ENCODE results near the gene S100Z. TPM values are rescaled to one million over a fixed set of nuclear protein-coding genes. Genes with fewer than 3 reads are reported as not detected.
"Not testable (repeated sequence)": the region's sequence is repeated elsewhere in the genome, so short reads cannot be mapped to it uniquely, and the experiment has no call there.

S100Z gene
- total RNA-seq, 1 donor from 2014 or later, result 0.80 TPM

DNA sequence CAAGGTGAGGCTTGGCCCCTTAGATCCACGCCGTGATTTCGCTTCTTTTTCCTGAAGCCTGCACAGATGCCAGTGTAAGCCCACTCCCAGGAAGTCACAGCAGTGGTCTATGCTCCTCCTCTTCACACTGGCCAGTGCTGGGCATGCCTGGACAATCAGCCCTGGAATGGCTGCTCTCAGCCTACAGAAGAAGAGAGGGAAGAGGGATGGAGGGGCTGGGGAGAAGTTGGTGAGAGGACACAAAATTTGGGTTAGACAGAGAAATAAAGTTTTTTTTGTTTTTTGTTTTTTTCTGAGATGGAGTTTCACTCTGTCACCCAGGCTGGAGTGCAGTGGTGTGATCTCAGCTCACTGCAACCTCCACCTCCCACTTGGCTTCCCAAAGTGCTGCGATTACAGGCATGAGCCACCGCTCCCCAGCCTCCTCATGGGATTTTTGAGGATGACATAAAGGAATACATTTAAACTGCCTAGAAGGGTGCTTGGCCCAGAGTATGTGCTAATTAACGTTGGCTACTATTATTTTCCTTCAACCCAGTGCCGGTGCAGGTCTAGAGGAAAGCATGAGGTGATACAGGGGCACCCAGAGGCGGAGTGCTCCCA lies 830 bp downstream of the S100Z start:
- peaks cover 11% of the 10 kb centered on the region for H3K9me3 Mint-ChIP-seq
- H3K36me3 Mint-ChIP-seq, result no peaks in the 10 kb centered on the region
- peaks cover 8% of the 10 kb centered on the region for H3K4me1 Mint-ChIP-seq
- H3K27me3 Mint-ChIP-seq (ENCODE audit: low read depth), result no peaks in the 10 kb centered on the region
- no peak overlapping the region for H3K27ac Mint-ChIP-seq
- DNase-seq (ENCODE audit: low spot score in 2 of 2, unreplicated experiment in 2 of 2), result no peak
- TF ChIP-seq, protein P1, sequence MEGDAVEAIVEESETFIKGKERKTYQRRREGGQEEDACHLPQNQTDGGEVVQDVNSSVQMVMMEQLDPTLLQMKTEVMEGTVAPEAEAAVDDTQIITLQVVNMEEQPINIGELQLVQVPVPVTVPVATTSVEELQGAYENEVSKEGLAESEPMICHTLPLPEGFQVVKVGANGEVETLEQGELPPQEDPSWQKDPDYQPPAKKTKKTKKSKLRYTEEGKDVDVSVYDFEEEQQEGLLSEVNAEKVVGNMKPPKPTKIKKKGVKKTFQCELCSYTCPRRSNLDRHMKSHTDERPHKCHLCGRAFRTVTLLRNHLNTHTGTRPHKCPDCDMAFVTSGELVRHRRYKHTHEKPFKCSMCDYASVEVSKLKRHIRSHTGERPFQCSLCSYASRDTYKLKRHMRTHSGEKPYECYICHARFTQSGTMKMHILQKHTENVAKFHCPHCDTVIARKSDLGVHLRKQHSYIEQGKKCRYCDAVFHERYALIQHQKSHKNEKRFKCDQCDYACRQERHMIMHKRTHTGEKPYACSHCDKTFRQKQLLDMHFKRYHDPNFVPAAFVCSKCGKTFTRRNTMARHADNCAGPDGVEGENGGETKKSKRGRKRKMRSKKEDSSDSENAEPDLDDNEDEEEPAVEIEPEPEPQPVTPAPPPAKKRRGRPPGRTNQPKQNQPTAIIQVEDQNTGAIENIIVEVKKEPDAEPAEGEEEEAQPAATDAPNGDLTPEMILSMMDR (IDR thresholded peaks at IDR 0.05; ENCODE audit: unreplicated experiment), result no peak
- H3K4me3 Mint-ChIP-seq, result no peak overlapping the region

DNA sequence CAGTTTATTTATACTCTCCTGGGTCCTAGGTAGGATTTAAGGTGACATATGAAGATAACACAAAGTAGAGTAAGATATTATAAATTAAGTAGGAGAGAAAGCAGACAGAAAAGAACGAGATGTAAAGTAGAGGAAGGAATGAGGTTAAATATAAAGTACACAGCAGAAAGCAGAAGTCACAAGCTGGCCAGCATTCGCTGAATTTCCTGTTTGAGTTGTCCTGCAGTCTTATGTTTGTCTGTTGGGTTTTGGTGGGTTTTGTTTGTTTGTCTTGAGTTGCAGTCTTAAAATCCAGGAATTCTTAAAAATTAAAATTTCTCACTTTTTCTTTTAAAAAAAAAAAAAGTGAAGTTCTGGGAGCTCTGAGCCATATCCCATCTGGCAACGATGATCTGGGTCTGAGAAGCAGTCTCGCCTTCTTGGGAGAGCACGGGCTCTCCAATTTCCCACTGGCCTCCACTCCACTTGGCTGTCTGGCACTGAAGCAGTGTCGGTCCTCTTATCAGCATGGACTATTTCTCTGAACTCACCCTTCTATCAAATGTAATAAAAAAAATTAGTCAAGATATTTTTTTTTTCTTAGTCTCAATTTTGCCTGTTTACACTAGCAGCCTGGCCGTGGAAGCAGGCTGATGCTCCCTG lies 2.0 kb downstream of the S100Z start:
- Mint-ChIP-seq H3K9me3 (peaks cover 11% of the 10 kb centered on the region), H3K27me3 (ENCODE audit: low read depth) (no peaks in the 10 kb centered on the region), H3K36me3 (no peaks in the 10 kb centered on the region), H3K4me1 (peaks cover 8% of the 10 kb centered on the region), H3K27ac (no peak overlapping the region), H3K4me3 (no peak overlapping the region)
- DNase-seq (ENCODE audit: low spot score in 2 of 2, unreplicated experiment in 2 of 2), result no peak
- TF ChIP-seq, protein P1 (IDR thresholded peaks at IDR 0.05; ENCODE audit: unreplicated experiment), result no peak

DNA sequence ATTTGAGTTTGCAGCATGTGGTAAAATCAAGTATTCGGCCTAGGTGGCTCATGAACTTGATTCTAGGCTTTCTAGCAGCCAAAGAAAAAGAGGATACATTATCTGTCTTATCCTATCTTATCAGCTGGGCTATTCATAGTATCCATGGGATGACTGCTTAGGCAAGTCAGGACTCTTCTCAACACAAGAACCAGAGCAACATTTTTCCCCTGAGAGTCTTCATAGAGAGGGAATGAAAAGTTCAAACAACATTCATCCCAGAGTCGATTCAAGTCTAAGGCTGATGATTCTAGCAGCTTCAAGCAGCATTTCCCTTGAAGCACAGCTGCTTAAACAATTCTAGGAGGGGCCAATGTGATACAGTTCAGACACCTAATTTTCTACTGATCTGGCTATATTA lies 3.0 kb downstream of the S100Z start:
- no peaks in the 10 kb centered on the region for H3K27me3 Mint-ChIP-seq (ENCODE audit: low read depth)

DNA sequence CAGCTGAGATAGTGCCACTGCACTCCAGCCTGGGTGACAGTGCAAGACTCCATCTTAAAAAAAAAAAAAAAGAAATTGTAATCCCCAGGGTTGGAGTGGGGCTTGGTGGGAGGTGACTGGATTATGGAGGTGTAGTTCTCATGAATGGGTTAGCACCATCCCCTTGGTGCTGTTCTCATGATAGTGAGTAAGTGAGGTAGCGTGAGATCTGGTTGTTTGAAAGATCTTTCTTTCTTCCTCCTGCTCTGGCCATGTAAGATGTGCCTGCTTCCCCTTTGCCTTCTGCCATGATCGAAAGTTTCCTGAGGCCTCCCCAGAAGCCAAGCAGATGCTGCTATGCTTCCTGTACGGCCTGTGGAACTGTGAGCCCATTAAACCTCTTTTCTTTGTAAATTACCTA lies 3.9 kb downstream of the S100Z start:
- H3K4me1 Mint-ChIP-seq; H3K27ac Mint-ChIP-seq; DNase-seq (ENCODE audit: low spot score in 2 of 2, unreplicated experiment in 2 of 2); H3K27me3 Mint-ChIP-seq (ENCODE audit: low read depth); H3K4me3 Mint-ChIP-seq; H3K36me3 Mint-ChIP-seq: not testable (repeated sequence)
- peaks cover 11% of the 10 kb centered on the region for H3K9me3 Mint-ChIP-seq

More for the DNA sequence above, 3.0 kb downstream of the S100Z start:
- no peak for DNase-seq (ENCODE audit: low spot score in 2 of 2, unreplicated experiment in 2 of 2)
- Mint-ChIP-seq H3K4me3 (no peak overlapping the region), H3K9me3 (peaks cover 11% of the 10 kb centered on the region), H3K27ac (no peak overlapping the region), H3K4me1 (peaks cover 8% of the 10 kb centered on the region), H3K36me3 (no peaks in the 10 kb centered on the region)
- TF ChIP-seq, protein P1 (IDR thresholded peaks at IDR 0.05; ENCODE audit: unreplicated experiment), result no peak

DNA sequence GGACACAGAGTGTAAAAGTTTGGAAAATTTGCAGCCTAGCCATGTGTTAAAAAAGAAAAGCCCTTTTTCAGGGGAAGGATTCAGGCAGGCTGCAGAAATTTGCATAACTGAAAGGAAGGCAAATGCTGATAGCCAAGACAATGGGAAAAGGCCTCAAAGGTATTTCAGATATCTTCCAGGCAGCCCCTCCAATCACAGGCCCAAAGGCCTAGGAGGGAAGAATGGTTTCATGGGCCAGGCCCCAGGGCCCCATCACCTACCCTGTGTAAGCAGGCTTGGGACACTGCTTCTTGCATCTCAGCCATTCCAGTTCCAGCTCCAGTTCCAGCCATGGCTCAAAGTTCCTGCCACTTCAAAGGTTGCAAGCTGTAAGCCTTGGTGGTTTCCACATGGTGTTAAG lies 4.8 kb downstream of the S100Z start:
- H3K9me3 Mint-ChIP-seq, result peaks cover 11% of the 10 kb centered on the region

DNA sequence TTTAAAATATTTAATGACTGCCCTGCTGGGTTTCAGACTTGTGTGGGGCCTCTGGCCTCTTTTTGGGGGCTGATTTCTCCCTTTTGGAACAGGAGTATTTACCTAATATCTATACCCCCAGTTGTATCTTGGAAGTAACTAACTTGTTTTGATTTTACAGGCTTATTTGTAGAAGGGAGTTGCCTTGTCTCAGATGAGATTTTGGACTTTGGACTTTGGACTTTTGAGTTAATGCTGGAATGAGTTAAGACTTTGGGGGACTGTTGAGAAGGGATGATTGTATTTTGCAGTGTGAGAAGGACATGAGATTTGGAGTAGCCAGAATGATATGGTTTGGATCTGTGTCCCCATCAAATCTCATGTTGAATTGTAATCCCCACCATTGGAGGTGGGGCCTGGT lies 5.7 kb downstream of the S100Z start:
- H3K9me3 Mint-ChIP-seq, result peaks cover 11% of the 10 kb centered on the region
- not testable (repeated sequence) for H3K4me3 Mint-ChIP-seq; DNase-seq (ENCODE audit: low spot score in 2 of 2, unreplicated experiment in 2 of 2); H3K4me1 Mint-ChIP-seq; H3K27ac Mint-ChIP-seq; H3K27me3 Mint-ChIP-seq (ENCODE audit: low read depth); H3K36me3 Mint-ChIP-seq

More for the DNA sequence above, 4.8 kb downstream of the S100Z start:
- DNase-seq (ENCODE audit: low spot score in 2 of 2, unreplicated experiment in 2 of 2), result no peak
- TF ChIP-seq, protein P1 (IDR thresholded peaks at IDR 0.05; ENCODE audit: unreplicated experiment), result no peak
- H3K36me3 Mint-ChIP-seq, result no peaks in the 10 kb centered on the region
- H3K4me1 Mint-ChIP-seq, result peaks cover 8% of the 10 kb centered on the region
- no peak overlapping the region for H3K4me3 Mint-ChIP-seq
- H3K27ac Mint-ChIP-seq, result no peak overlapping the region
- no peaks in the 10 kb centered on the region for H3K27me3 Mint-ChIP-seq (ENCODE audit: low read depth)
